Parathyroid adenoma (tissue), 2 donors: ENCODE data around the gene MMP2.

Experiments used
- H2AFZ ChIP-seq: fragments of 300-600 bp; sonication (generic); one replicate; pipeline ENCODE4 v1.7.0; 2017; ENCODE audit warnings: antibody characterized with exemption, mild to moderate bottlenecking
- H3K27ac ChIP-seq: fragments of 300-600 bp; sonication (generic); one replicate; pipeline ENCODE4 v1.7.0; 2017
- H3K27me3 ChIP-seq: fragments of 300-600 bp; sonication (generic); one replicate; pipeline ENCODE4 v1.7.0; 2017; ENCODE audit warnings: low read length; ENCODE audit not compliant: control insufficient read depth, insufficient read depth
- H3K36me3 ChIP-seq: fragments of 300-600 bp; sonication (generic); one replicate; pipeline ENCODE4 v1.7.0; 2017; ENCODE audit warnings: low read length; ENCODE audit not compliant: control insufficient read depth, insufficient read depth
- H3K4me1 ChIP-seq: fragments of 300-600 bp; sonication (generic); one replicate; pipeline ENCODE4 v1.7.0; 2017; ENCODE audit warnings: control low read depth
- H3K4me2 ChIP-seq: fragments of 300-600 bp; sonication (generic); one replicate; pipeline ENCODE4 v1.7.0; 2017; ENCODE audit warnings: low read length
- H3K4me3 ChIP-seq: fragments of 300-600 bp; sonication (generic); one replicate; pipeline ENCODE4 v1.7.0; 2017; ENCODE audit warnings: low read depth, low read length
- H3K79me2 ChIP-seq: fragments of 300-600 bp; sonication (generic); one replicate; pipeline ENCODE4 v1.7.0; 2017; ENCODE audit warnings: control low read depth
- H3K9ac ChIP-seq: fragments of 300-600 bp; sonication (generic); one replicate; pipeline ENCODE4 v1.7.0; 2017; ENCODE audit warnings: mild to moderate bottlenecking
- H3K9me3 ChIP-seq: fragments of 300-600 bp; sonication (generic); one replicate; pipeline ENCODE4 v1.7.0; 2017; ENCODE audit warnings: low read length; ENCODE audit not compliant: control insufficient read depth
- CTCF ChIP-seq: fragments of 300-600 bp; sonication (generic); IDR thresholded peaks from one replicate; pipeline ENCODE4 v1.7.0; 2017; ENCODE audit warnings: antibody characterized with exemption, mild to moderate bottlenecking
- donor health status: primary hyperparathyroidism.

MMP2 gene

GRCh38 chr16:55466209-55466608, 12.8 kb upstream of the MMP2 start:
- Histone ChIP-seq H3K79me2 (no peaks in the 10 kb centered on the region), H3K4me3 (no peak overlapping the region), H3K27ac (no peak overlapping the region), H3K4me2 (no peak overlapping the region), H3K4me1 (no peaks in the 10 kb centered on the region), H3K9ac (no peak overlapping the region), H2AFZ (no peak overlapping the region), H3K9me3 (no peaks in the 10 kb centered on the region), H3K36me3 (no peaks in the 10 kb centered on the region), H3K27me3 (no peaks in the 10 kb centered on the region)
- TF ChIP-seq CTCF: no peak

DNA sequence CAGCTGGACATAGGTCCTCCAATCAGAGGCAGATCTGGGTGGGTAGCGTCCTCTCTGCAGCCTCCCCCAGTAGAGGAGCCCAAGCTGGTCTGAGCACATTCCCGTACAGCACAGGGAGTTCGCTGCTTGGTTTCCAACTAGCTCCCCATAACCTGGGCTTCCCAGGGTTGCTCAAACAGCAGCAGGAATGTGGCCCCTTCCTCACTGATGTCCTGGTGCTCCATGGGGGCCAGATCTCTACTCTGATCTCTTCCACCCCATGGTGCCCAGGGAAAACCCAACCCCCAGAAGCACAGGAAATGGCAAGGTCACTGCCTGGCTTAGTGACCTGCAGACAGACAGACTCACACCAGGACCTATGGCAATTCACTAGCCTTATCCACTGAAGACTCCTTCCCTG, 11.1 kb upstream of the MMP2 start:
- Histone ChIP-seq H3K9me3 (no peaks in the 10 kb centered on the region), H3K4me3 (no peak overlapping the region), H3K36me3 (no peaks in the 10 kb centered on the region), H3K4me2 (no peak overlapping the region), H3K27me3 (no peaks in the 10 kb centered on the region), H3K9ac (no peak overlapping the region), H3K27ac (no peak overlapping the region), H2AFZ (no peak overlapping the region), H3K79me2 (no peaks in the 10 kb centered on the region), H3K4me1 (no peaks in the 10 kb centered on the region)
- no peak for TF ChIP-seq CTCF

DNA sequence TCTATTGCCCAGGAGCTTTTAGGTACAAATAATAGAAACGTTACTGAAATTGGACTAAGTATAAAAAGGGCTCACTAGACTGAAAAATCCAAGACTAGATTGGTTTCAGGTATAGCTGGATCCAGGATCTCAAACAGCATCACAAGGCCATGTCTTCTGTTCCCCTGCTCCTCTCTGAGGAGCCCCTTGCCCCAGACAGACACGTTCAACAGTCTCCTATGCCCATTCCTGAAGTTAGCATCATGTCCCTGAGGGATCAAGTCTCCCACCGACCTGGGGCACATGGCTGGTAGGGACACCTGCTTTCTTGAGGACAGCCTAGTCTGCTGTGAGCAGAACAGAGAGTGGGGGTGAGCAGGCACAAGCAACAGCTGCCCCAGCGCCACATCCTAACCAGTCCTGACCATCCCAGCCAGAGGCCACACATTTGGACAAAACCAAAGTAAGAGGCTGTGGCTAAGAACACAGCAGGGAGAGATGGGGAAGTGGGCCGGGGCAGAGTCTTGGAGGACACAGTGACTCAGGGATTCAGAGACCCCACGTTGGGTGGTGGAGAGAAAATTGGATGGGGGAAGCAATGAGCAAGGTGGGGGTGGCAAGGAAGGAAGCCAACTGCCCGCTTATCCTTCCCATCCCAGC, 10.5 kb upstream of the MMP2 start:
- no peak overlapping the region for H2AFZ ChIP-seq
- H3K4me1 ChIP-seq: no peaks in the 10 kb centered on the region
- H3K27me3 ChIP-seq: no peaks in the 10 kb centered on the region
- H3K9ac ChIP-seq: no peak overlapping the region
- no peak overlapping the region for H3K27ac ChIP-seq
- TF ChIP-seq CTCF: no peak
- no peaks in the 10 kb centered on the region for H3K79me2 ChIP-seq
- H3K4me2 ChIP-seq: no peak overlapping the region
- no peak overlapping the region for H3K4me3 ChIP-seq
- H3K9me3 ChIP-seq: no peaks in the 10 kb centered on the region
- no peaks in the 10 kb centered on the region for H3K36me3 ChIP-seq

GRCh38 chr16:55469821-55470532, 9.0 kb upstream of the MMP2 start:
- H3K27me3 ChIP-seq: no peaks in the 10 kb centered on the region
- no peaks in the 10 kb centered on the region for H3K79me2 ChIP-seq
- no peak overlapping the region for H2AFZ ChIP-seq
- TF ChIP-seq CTCF: no peak
- H3K36me3 ChIP-seq: no peaks in the 10 kb centered on the region
- H3K27ac ChIP-seq: no peak overlapping the region
- H3K9ac ChIP-seq: no peak overlapping the region
- no peak overlapping the region for H3K4me2 ChIP-seq
- no peak overlapping the region for H3K4me3 ChIP-seq
- no peaks in the 10 kb centered on the region for H3K9me3 ChIP-seq
- no peaks in the 10 kb centered on the region for H3K4me1 ChIP-seq
